Upper lobe of right lung (tissue), 1 donor: Measurements from ENCODE around the gene ZNF581. TPM values are rescaled to one million over a fixed set of nuclear protein-coding genes. Genes with fewer than 3 reads are reported as not detected.

ENCODE experiments used
- ATAC-seq: fragments of 200-7000 bp; cut with Tn5 transposase; one replicate; pipeline ENCODE4 v1.9.1; 2020; ENCODE audit warnings: mild to moderate bottlenecking, moderate library complexity
- DNase-seq: peaks from one replicate; pipeline ENCODE4 v3.0.0-alpha.2; 2020
- H3K27ac ChIP-seq: fragments of 200-600 bp; one replicate; pipeline ENCODE4 v1.8.0; 2022
- H3K27me3 ChIP-seq: fragments of 200-600 bp; one replicate; pipeline ENCODE4 v1.8.0; 2022; ENCODE audit warnings: mild to moderate bottlenecking
- H3K36me3 ChIP-seq: fragments of 200-600 bp; one replicate; pipeline ENCODE4 v1.8.0; 2022
- H3K4me1 ChIP-seq: fragments of 200-600 bp; one replicate; pipeline ENCODE4 v1.8.0; 2022
- H3K4me3 ChIP-seq: fragments of 200-600 bp; one replicate; pipeline ENCODE4 v1.8.0; 2022; ENCODE audit warnings: mild to moderate bottlenecking
- H3K9me3 ChIP-seq: fragments of 200-600 bp; one replicate; pipeline ENCODE4 v1.8.0; 2022
- intact Hi-C: fragments of 100-400 bp; cut with DNase I; formaldehyde crosslinking; loops from one replicate; pipeline ENCODE4 v1.11.0; 2022
- total RNA-seq: library from RNA; stranded (reverse); fragmentation: NEBNext Ultra II Directional; extraction: Animal tissue kit (Norgen Biotek cat#: 25700); gene quantifications from one replicate; pipeline ENCODE4 v1.2.1, GENCODE V29; 2021
- TF ChIP-seq, protein P1 (sequence below): fragments of 200-600 bp; IDR thresholded peaks from one replicate; pipeline ENCODE4 v1.8.0; 2022; ENCODE audit warnings: antibody characterized with exemption
- donor health status: DM: no; HTN: yes; CAD: no; lungs with severe emphysema.

ZNF581 gene
- total RNA-seq, 1 donor from 2014 or later, result 16.4 TPM

DNA sequence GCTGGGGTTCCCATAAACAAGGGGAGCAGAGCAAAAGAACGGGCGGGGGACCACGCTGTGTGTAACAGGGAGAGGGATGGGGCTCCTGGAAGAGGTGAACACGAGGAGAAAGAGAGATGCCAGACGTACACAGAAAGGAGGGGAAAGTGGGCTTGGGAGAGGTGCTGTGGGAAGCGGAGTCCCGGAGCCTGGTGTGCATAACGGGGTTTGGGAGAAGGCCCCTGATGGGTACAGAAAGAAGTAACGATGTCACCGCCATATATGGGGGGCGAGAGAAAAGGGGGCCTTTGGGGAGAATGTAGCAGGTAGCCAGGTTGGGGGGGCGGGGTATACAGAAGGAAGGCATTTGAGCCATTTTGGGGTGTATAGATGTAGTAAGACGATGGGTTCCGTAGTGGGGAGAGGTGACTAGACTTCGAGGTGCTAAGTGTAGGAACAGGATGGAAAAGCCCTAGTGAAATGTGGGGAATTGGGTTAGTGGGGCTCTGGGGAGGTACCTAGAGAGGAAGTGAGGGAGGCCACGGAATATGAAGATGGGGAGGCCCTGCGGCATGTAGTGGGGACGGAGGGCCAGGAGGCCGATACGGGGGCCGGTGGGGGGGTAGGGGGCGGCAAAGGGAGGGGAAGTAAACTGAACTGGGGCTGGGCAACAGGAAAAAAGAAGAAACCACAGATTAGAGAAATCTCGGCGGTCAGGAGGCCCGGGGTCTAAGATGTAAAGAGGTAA, 1.9 kb upstream of the ZNF581 start:
- intact Hi-C loops, result no loop called here
- H3K4me3 ChIP-seq, result peak overlapping the region; percentile 89
- H3K4me1 ChIP-seq, result peaks cover 54% of the 10 kb centered on the region
- DNase-seq (no peak), ATAC-seq (no peak)
- H3K27me3 ChIP-seq, result no peaks in the 10 kb centered on the region
- H3K27ac ChIP-seq, result peak overlapping the region; percentile 84
- no peaks in the 10 kb centered on the region for H3K9me3 ChIP-seq
- peaks cover 13% of the 10 kb centered on the region for H3K36me3 ChIP-seq
- TF ChIP-seq, protein P1, sequence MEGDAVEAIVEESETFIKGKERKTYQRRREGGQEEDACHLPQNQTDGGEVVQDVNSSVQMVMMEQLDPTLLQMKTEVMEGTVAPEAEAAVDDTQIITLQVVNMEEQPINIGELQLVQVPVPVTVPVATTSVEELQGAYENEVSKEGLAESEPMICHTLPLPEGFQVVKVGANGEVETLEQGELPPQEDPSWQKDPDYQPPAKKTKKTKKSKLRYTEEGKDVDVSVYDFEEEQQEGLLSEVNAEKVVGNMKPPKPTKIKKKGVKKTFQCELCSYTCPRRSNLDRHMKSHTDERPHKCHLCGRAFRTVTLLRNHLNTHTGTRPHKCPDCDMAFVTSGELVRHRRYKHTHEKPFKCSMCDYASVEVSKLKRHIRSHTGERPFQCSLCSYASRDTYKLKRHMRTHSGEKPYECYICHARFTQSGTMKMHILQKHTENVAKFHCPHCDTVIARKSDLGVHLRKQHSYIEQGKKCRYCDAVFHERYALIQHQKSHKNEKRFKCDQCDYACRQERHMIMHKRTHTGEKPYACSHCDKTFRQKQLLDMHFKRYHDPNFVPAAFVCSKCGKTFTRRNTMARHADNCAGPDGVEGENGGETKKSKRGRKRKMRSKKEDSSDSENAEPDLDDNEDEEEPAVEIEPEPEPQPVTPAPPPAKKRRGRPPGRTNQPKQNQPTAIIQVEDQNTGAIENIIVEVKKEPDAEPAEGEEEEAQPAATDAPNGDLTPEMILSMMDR, result no peak

DNA sequence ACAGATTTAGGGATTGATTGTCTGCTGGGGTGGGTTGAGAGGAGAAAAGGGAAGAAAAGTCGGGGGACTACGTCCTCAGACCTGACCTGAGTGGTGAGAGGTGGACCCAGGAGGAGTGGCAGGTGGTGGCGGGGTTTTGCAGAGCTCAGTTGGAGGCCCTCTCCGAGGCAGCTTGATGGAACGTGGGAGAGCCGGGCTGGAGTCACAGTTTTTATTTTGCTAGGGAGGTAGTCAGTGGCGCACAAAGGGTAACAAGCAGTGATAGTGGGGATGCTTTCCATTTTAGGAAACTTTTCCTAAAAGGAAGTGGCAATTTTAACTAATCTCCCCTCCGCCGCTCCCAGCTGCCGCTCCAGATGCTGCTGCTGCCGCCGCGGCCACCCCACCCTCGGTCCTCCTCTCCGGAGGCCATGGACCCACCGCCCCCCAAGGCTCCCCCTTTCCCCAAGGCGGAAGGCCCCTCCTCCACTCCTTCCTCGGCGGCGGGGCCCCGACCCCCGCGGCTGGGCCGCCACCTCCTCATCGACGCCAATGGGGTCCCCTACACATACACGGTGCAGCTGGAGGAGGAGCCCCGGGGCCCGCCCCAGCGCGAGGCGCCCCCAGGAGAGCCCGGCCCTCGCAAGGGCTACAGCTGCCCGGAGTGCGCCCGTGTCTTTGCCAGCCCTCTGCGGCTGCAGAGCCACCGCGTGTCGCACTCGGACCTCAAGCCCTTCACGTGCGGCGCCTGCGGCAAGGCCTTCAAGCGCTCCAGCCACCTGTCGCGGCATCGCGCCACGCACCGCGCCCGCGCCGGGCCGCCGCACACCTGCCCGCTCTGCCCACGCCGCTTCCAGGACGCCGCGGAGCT, 1.1 kb upstream of the ZNF581 start:
- Histone ChIP-seq H3K27ac (peak overlapping the region; percentile 84), H3K27me3 (no peaks in the 10 kb centered on the region), H3K36me3 (peaks cover 13% of the 10 kb centered on the region), H3K4me3 (peak overlapping the region; percentile 89), H3K9me3 (no peaks in the 10 kb centered on the region), H3K4me1 (peaks cover 51% of the 10 kb centered on the region)
- DNase-seq (peak; percentile 80), ATAC-seq (peak; percentile 1)
- intact Hi-C loops, result no loop called here
- TF ChIP-seq, protein P1, result no peak

DNA sequence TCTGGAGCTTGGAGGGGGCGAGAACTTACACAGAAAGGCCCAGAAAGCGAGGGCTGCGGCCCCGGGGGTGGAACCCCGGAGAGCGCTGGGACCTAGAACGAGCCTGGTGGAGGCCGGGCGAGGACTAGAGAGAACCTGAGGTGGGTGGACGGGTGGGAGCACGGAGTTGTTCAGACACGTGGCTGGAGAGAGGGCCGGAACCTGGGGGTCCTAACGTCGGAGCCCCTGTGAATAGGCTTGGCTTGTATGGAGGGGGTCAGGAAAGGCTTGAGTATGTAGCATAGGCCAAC, 383 bp downstream of the ZNF581 start:
- intact Hi-C loops, result no loop called here
- Histone ChIP-seq H3K36me3 (peaks cover 13% of the 10 kb centered on the region), H3K4me3 (peak overlapping the region; percentile 89), H3K9me3 (no peaks in the 10 kb centered on the region), H3K4me1 (peaks cover 50% of the 10 kb centered on the region), H3K27ac (peak overlapping the region; percentile 84), H3K27me3 (no peaks in the 10 kb centered on the region)
- TF ChIP-seq, protein P1, result no peak
- no peak for ATAC-seq
- DNase-seq, result no peak

DNA sequence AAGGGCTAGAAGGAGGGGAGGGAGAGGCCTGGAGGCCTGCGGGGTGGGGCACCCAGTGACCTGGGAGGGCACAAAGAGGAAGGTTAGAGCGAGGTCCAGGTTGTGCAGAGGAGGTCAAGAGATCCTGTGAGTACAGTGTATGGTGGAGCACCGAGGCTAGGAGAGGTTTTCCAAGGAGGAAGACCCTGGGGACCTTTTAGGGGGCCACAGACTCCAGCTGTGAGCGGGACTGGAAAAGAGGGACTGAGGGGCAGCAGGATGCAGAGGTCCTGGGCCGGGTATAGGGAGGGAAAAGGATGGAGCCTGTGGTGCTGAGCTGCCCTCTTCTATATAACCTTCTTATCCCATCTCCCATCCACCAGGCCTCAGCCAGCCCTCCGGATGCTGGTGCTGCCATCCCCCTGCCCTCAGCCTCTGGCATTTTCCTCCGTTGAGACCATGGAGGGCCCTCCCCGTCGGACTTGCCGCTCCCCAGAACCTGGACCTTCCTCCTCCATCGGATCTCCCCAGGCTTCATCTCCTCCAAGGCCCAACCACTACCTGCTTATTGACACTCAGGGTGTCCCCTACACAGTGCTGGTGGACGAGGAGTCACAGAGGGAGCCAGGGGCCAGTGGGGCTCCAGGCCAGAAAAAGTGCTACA, 863 bp downstream of the ZNF581 start:
- Histone ChIP-seq H3K36me3 (peaks cover 13% of the 10 kb centered on the region), H3K4me1 (peaks cover 50% of the 10 kb centered on the region), H3K9me3 (no peaks in the 10 kb centered on the region), H3K4me3 (peak overlapping the region; percentile 89), H3K27me3 (no peaks in the 10 kb centered on the region), H3K27ac (no peak overlapping the region)
- ATAC-seq (no peak), DNase-seq (no peak)
- TF ChIP-seq, protein P1, result no peak
- intact Hi-C loops, result no loop called here

DNA sequence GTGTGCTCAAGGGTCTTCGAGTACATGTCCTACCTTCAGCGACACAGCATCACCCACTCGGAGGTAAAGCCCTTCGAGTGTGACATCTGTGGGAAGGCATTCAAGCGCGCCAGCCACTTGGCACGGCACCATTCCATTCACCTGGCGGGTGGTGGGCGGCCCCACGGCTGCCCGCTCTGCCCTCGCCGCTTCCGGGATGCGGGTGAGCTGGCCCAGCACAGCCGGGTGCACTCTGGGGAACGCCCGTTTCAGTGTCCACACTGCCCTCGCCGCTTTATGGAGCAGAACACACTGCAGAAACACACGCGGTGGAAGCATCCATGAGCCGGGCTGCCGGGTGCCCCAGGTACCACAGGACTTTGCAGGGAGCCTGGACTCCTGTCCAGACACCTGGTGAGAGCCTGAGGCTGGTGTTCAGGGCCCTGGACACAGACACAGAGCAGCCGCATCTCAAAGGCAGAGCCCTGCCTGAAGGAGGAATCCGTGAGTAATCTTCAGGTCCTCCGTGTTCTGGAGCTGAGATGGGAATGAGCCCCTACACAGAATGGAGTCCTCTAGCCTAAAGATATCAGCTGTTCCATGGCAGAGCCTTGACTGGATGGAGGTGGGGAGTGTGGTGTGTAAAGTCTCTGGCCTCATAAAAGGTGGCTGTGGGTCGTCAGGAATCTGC, 1.5 kb downstream of the ZNF581 start:
- Histone ChIP-seq H3K4me3 (no peak overlapping the region), H3K4me1 (peaks cover 47% of the 10 kb centered on the region), H3K27me3 (no peaks in the 10 kb centered on the region), H3K36me3 (peaks cover 13% of the 10 kb centered on the region), H3K27ac (no peak overlapping the region), H3K9me3 (no peaks in the 10 kb centered on the region)
- TF ChIP-seq, protein P1, result no peak
- ATAC-seq (no peak), DNase-seq (no peak)
- intact Hi-C loops, result no loop called here
